HL-60 (cell line): Measurements from ENCODE around the gene LIMS2.

ENCODE experiments used
- GABPA ChIP-seq: IDR thresholded peaks from 2 replicates; pipeline ENCODE4 v1.6.1; 2012; ENCODE audit warnings: low read depth
- POLR2AphosphoS5 ChIP-seq: IDR thresholded peaks from 2 replicates; pipeline ENCODE4 v1.6.1; 2012; ENCODE audit warnings: low read depth
- SPI1 ChIP-seq: IDR thresholded peaks from 2 replicates; pipeline ENCODE4 v1.6.1; 2012; ENCODE audit warnings: low read depth, mild to moderate bottlenecking, borderline replicate concordance
- TF ChIP-seq, protein P1 (sequence below): IDR thresholded peaks from one replicate; pipeline ENCODE4 v1.5.1; 2011; ENCODE audit warnings: low read length, control low read depth, inconsistent platforms; ENCODE audit not compliant: insufficient read depth
- TF ChIP-seq, protein P2 (sequence below): IDR thresholded peaks from 2 replicates; pipeline ENCODE4 v1.6.1; 2012; ENCODE audit warnings: low read depth; ENCODE audit not compliant: insufficient replicate concordance

DNA sequence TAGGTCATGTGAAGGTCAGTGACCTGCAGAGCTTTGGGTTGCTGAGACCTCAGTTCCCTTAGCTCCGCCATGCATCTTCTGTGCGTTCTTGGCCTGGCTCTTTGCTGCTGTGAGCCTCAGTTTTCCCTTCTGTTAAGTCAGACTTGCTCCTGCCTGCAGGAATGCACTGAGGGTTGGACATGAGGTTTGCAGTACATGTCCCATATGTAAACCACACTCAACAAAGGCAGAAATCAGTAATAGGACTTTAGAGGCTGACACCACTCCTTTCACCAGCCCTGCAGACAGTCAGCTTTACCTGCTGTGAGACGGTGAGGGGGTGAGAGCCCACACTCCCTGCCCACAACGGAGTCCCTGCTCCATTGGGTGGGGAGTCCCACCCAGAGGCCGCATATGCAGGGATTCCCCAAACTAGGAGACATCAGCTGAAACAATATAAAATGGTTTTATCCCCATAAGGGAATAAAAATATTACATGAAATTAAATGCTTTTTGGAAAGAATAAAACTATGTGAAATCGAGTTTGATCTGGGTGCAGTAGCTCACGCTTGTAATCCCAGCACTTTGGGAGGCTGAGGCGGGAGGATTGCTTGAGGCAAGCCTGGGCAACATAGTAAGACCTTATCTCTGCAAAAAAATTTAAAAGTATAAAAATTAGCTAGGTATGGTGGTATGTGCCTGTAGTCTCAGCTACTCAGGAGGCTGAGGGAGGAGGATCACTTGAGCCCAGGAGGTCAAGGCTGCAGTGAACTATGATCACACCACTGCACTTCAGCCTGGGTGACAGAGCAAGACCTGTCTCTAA lies 84.7 kb downstream of the LIMS2 start:
- TF ChIP-seq, protein P1, sequence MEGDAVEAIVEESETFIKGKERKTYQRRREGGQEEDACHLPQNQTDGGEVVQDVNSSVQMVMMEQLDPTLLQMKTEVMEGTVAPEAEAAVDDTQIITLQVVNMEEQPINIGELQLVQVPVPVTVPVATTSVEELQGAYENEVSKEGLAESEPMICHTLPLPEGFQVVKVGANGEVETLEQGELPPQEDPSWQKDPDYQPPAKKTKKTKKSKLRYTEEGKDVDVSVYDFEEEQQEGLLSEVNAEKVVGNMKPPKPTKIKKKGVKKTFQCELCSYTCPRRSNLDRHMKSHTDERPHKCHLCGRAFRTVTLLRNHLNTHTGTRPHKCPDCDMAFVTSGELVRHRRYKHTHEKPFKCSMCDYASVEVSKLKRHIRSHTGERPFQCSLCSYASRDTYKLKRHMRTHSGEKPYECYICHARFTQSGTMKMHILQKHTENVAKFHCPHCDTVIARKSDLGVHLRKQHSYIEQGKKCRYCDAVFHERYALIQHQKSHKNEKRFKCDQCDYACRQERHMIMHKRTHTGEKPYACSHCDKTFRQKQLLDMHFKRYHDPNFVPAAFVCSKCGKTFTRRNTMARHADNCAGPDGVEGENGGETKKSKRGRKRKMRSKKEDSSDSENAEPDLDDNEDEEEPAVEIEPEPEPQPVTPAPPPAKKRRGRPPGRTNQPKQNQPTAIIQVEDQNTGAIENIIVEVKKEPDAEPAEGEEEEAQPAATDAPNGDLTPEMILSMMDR: no peak
- TF ChIP-seq POLR2AphosphoS5 (no peak), GABPA (no peak), SPI1 (no peak)
- TF ChIP-seq, protein P2, sequence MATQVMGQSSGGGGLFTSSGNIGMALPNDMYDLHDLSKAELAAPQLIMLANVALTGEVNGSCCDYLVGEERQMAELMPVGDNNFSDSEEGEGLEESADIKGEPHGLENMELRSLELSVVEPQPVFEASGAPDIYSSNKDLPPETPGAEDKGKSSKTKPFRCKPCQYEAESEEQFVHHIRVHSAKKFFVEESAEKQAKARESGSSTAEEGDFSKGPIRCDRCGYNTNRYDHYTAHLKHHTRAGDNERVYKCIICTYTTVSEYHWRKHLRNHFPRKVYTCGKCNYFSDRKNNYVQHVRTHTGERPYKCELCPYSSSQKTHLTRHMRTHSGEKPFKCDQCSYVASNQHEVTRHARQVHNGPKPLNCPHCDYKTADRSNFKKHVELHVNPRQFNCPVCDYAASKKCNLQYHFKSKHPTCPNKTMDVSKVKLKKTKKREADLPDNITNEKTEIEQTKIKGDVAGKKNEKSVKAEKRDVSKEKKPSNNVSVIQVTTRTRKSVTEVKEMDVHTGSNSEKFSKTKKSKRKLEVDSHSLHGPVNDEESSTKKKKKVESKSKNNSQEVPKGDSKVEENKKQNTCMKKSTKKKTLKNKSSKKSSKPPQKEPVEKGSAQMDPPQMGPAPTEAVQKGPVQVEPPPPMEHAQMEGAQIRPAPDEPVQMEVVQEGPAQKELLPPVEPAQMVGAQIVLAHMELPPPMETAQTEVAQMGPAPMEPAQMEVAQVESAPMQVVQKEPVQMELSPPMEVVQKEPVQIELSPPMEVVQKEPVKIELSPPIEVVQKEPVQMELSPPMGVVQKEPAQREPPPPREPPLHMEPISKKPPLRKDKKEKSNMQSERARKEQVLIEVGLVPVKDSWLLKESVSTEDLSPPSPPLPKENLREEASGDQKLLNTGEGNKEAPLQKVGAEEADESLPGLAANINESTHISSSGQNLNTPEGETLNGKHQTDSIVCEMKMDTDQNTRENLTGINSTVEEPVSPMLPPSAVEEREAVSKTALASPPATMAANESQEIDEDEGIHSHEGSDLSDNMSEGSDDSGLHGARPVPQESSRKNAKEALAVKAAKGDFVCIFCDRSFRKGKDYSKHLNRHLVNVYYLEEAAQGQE: no peak
